Endothelial cell (in vitro differentiated cells): Measurements from ENCODE around the gene WDR7. TPM values are rescaled to one million over a fixed set of nuclear protein-coding genes. Genes with fewer than 3 reads are reported as not detected.

Source experiments
- DNase-seq: peaks from one replicate; pipeline ENCODE4 v3.0.0; 2021; ENCODE audit warnings: low spot score
- H3K27ac Mint-ChIP-seq: one replicate; pipeline ENCODE4 v1.8.0; 2021; ENCODE audit warnings: mixed read lengths, inconsistent platforms; ENCODE audit not compliant: unreplicated experiment
- H3K27me3 Mint-ChIP-seq: one replicate; pipeline ENCODE4 v1.8.0; 2021; ENCODE audit warnings: mild to moderate bottlenecking, moderate library complexity, mixed read lengths, inconsistent platforms; ENCODE audit not compliant: unreplicated experiment
- H3K36me3 Mint-ChIP-seq: one replicate; pipeline ENCODE4 v1.8.0; 2021; ENCODE audit warnings: mild to moderate bottlenecking, low read depth, mixed read lengths, inconsistent platforms; ENCODE audit not compliant: unreplicated experiment
- H3K4me1 Mint-ChIP-seq: one replicate; pipeline ENCODE4 v1.8.0; 2021; ENCODE audit warnings: mild to moderate bottlenecking, mixed read lengths, inconsistent platforms; ENCODE audit not compliant: unreplicated experiment
- H3K4me3 Mint-ChIP-seq: one replicate; pipeline ENCODE4 v1.8.0; 2021; ENCODE audit warnings: mild to moderate bottlenecking, mixed read lengths, inconsistent platforms; ENCODE audit not compliant: unreplicated experiment
- H3K9me3 Mint-ChIP-seq: one replicate; pipeline ENCODE4 v1.8.0; 2021; ENCODE audit warnings: mixed read lengths, inconsistent platforms; ENCODE audit not compliant: unreplicated experiment
- CTCF ChIP-seq: fragments of 200-600 bp; sonication (generic); IDR thresholded peaks from one replicate; pipeline ENCODE4 v1.5.0; 2021; ENCODE audit warnings: antibody characterized with exemption; ENCODE audit not compliant: unreplicated experiment
- total RNA-seq: library from RNA; stranded (reverse); fragmentation: NEBNext Ultra II Directional; extraction: Animal tissue kit (Norgen Biotek cat#: 25700); gene quantifications from one replicate; pipeline ENCODE4 v1.2.1, GENCODE V29; 2021; ENCODE audit not compliant: unreplicated experiment

WDR7 gene
- total RNA-seq, 1 donor from 2014 or later, result 42.0 TPM

DNA sequence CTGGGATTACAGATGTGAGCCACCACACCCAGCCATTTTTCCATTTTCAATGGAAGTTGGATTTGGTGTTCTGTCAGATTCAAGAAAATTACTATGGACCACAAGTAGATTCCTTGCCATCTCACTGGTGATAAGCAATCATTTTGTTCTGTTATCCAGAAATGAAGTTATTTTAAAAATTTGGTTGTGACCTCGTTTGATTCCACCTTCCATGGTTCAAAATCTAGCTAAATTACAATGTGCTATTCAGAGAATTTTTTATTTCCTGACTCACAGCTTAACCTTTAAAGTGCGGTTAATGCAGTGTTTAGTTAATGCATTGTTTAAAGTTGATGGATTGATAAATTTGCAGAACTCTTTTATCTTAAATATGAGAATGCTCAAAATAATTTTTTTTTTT lies 252.5 kb downstream of the WDR7 start:
- no peak for TF ChIP-seq CTCF
- Mint-ChIP-seq H3K4me1 (peaks cover 7% of the 10 kb centered on the region), H3K4me3 (no peak overlapping the region), H3K27ac (no peak overlapping the region), H3K9me3 (no peaks in the 10 kb centered on the region), H3K36me3 (no peaks in the 10 kb centered on the region), H3K27me3 (peaks cover 3% of the 10 kb centered on the region)
- DNase-seq, result no peak

DNA sequence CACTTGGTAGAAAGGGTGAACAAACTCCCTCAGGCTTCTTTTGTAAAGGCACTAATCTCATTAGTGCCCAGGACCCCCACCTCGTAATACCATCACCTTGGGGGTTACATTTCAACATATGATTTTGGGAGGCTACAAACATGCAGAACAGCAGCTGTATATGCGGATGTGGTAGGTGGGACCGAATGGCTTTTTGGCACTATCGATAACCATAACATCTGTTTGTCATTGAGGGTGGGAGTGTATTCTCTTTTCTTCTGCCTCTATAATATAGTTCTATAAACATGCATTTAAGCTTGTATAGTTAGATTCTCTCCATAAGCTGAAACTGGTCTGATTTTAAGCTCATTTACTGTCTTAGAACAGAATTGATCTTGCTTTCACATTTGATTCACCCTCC lies 256.6 kb downstream of the WDR7 start:
- no peaks in the 10 kb centered on the region for H3K4me1 Mint-ChIP-seq
- no peak for TF ChIP-seq CTCF

GRCh38 chr18:56910237-56910636 lies 259.1 kb downstream of the WDR7 start:
- H3K27ac Mint-ChIP-seq, result no peak overlapping the region
- no peaks in the 10 kb centered on the region for H3K36me3 Mint-ChIP-seq
- DNase-seq, result no peak
- H3K4me1 Mint-ChIP-seq, result no peaks in the 10 kb centered on the region
- TF ChIP-seq CTCF, result no peak
- no peak overlapping the region for H3K4me3 Mint-ChIP-seq
- peaks cover 5% of the 10 kb centered on the region for H3K27me3 Mint-ChIP-seq
- H3K9me3 Mint-ChIP-seq, result no peaks in the 10 kb centered on the region

More for the DNA sequence above, 256.6 kb downstream of the WDR7 start:
- Mint-ChIP-seq H3K27ac (no peak overlapping the region), H3K27me3 (peaks cover 3% of the 10 kb centered on the region), H3K9me3 (no peaks in the 10 kb centered on the region), H3K36me3 (no peaks in the 10 kb centered on the region), H3K4me3 (no peak overlapping the region)
- DNase-seq, result no peak

DNA sequence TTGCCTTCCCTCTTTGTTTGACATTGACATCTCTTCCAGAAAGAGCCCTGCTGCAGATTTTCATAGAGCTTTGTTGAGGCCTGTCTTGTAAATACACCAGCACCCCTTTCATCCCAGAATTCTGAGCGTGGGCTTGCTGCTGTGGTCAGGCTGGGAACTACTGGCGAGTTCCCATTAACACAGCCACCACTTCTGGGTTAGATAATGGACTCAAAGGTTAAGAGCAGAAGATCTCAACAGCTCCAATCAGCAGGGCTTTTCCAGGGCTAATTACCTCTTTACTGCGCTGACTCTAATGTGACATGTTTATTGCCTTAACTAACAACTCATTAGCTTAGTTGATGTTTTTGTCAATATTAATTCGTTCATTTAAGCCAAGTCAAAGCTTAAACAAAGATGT lies 259.8 kb downstream of the WDR7 start:
- no peaks in the 10 kb centered on the region for H3K4me1 Mint-ChIP-seq
- TF ChIP-seq CTCF, result no peak
- no peak for DNase-seq
- H3K27ac Mint-ChIP-seq, result no peak overlapping the region
- H3K36me3 Mint-ChIP-seq, result no peaks in the 10 kb centered on the region
- H3K27me3 Mint-ChIP-seq, result peaks cover 5% of the 10 kb centered on the region
- no peaks in the 10 kb centered on the region for H3K9me3 Mint-ChIP-seq
- H3K4me3 Mint-ChIP-seq, result no peak overlapping the region

DNA sequence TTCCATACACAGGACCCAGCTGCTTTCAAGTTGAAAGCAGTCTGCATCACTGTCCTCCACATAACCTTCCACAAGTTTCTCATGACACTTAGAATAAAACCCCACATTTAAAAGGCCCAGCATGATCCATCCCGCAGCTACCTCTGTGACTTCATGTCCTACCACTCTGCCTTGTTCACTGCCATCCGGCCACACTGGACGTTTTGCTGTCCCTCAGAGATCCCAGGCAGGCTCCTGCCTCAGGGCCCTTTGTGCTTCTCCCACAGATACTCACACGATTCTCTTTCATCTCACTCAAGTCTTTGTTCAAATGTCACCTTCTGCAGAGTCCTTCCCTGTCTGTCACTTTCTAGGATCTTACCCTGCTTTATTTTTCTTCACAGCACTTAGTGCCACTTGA lies 262.8 kb downstream of the WDR7 start:
- no peak for DNase-seq
- Mint-ChIP-seq H3K27ac (peak overlapping the region; percentile 16), H3K36me3 (no peaks in the 10 kb centered on the region), H3K4me3 (no peak overlapping the region), H3K9me3 (no peaks in the 10 kb centered on the region), H3K4me1 (peaks cover under 1% of the 10 kb centered on the region), H3K27me3 (peaks cover 2% of the 10 kb centered on the region)
- no peak for TF ChIP-seq CTCF
